HG03521 (cell line): ENCODE results near the gene PILRA.
"Not testable (repeated sequence)": the region's sequence is repeated elsewhere in the genome, so short reads cannot be mapped to it uniquely, and the experiment has no call there.

ENCODE experiments used
- ATAC-seq: cut with Tn5 transposase; IDR thresholded peaks from one replicate; pipeline ENCODE4 v1.9.1; 2021; ENCODE audit warnings: mild to moderate bottlenecking, moderate library complexity; ENCODE audit not compliant: unreplicated experiment

PILRA gene

GRCh38 chr7:100373261-100373831, at the start of gene PILRA:
Gene PILRA (plus strand): TSS chr7:100373487. CDS start chr7:100373657, 170 bp downstream.
- ATAC-seq: no peak

- not testable (repeated sequence) for ATAC-seq
Observed at GRCh38 chr7:100324194-100324593, 49.1 kb upstream of the PILRA start.

GRCh38 chr7:100325671-100326070, 47.6 kb upstream of the PILRA start:
- not testable (repeated sequence) for ATAC-seq

- ATAC-seq: not testable (repeated sequence)
Observed at GRCh38 chr7:100326914-100327313, 46.4 kb upstream of the PILRA start.

GRCh38 chr7:100335566-100336466, 37.5 kb upstream of the PILRA start:
- peak; percentile 96 for ATAC-seq

GRCh38 chr7:100338083-100338696, 35.1 kb upstream of the PILRA start:
- ATAC-seq: not testable (repeated sequence)

GRCh38 chr7:100341286-100341685, 32.0 kb upstream of the PILRA start:
- ATAC-seq: not testable (repeated sequence)

GRCh38 chr7:100342765-100343164, 30.5 kb upstream of the PILRA start:
- ATAC-seq: no peak

- not testable (repeated sequence) for ATAC-seq
Observed at GRCh38 chr7:100344124-100344559, 29.1 kb upstream of the PILRA start.

GRCh38 chr7:100344560-100345287, 28.6 kb upstream of the PILRA start:
- ATAC-seq: peak; percentile 74

GRCh38 chr7:100345288-100345672, 28.0 kb upstream of the PILRA start:
- peak; percentile 20 for ATAC-seq

- ATAC-seq: no peak
Observed at GRCh38 chr7:100346921-100347320, 26.4 kb upstream of the PILRA start.

- ATAC-seq: no peak
Observed at GRCh38 chr7:100348805-100349204, 24.5 kb upstream of the PILRA start.

- no peak for ATAC-seq
Observed at GRCh38 chr7:100349757-100350156, 23.5 kb upstream of the PILRA start.

- ATAC-seq: no peak
Observed at GRCh38 chr7:100351657-100352058, 21.6 kb upstream of the PILRA start.

- ATAC-seq: not testable (repeated sequence)
Observed at GRCh38 chr7:100352230-100352781, 21.0 kb upstream of the PILRA start.

GRCh38 chr7:100352984-100353684, 20.2 kb upstream of the PILRA start:
- no peak for ATAC-seq

- no peak for ATAC-seq
Observed at GRCh38 chr7:100353685-100354330, 19.5 kb upstream of the PILRA start.

- no peak for ATAC-seq
Observed at GRCh38 chr7:100356416-100357068, 16.7 kb upstream of the PILRA start.
